HAP-1 (cell line): ENCODE data around the gene SRRM2.

Experiments used
- DNase-seq, 2 experiments: peaks; one replicate each; pipeline ENCODE4 v3.0.0-alpha.2; 2016 to 2020; ENCODE audit warnings: low spot score in 2 of 2
- H3K27me3 ChIP-seq: fragments of 250-450 bp; sonication (Bioruptor Pico); 2 replicates; pipeline ENCODE4 v1.5.1; 2020; ENCODE audit warnings: low read depth, mild to moderate bottlenecking, moderate library complexity
- H3K36me3 ChIP-seq: fragments of 250-450 bp; sonication (Bioruptor Pico); replicated peaks from 2 replicates; pipeline ENCODE4 v1.5.1; 2020; ENCODE audit warnings: mild to moderate bottlenecking
- H3K4me1 ChIP-seq: fragments of 250-450 bp; sonication (Bioruptor Pico); 2 replicates; pipeline ENCODE4 v1.5.1; 2020; ENCODE audit warnings: mild to moderate bottlenecking
- H3K4me3 ChIP-seq: fragments of 250-450 bp; sonication (Bioruptor Pico); 2 replicates; pipeline ENCODE4 v1.5.1; 2020; ENCODE audit warnings: mild to moderate bottlenecking, moderate library complexity
- H3K9me3 ChIP-seq: fragments of 250-450 bp; sonication (Bioruptor Pico); 2 replicates; pipeline ENCODE4 v1.5.1; 2020; ENCODE audit warnings: mild to moderate bottlenecking, moderate library complexity
- in situ Hi-C: fragments of 300-500 bp; cut with MboI; formaldehyde crosslinking; loops from 3 replicates; pipeline ENCODE4 v1.14.3; 2020; ENCODE audit warnings: low sequenced_read_pairs, inconsistent platforms, mixed read lengths

The SRRM2 gene

GRCh38 chr16:2786061-2786825 is 33.8 kb downstream of the SRRM2 start:
- DNase-seq, result no peak
- H3K36me3 ChIP-seq, result no peaks in the 10 kb centered on the region
- peaks cover 11% of the 10 kb centered on the region; the same call in 1 of the 2 replicates for H3K27me3 ChIP-seq
- no peaks in the 10 kb centered on the region for H3K4me1 ChIP-seq
- no peak overlapping the region for H3K4me3 ChIP-seq
- in situ Hi-C loops, result no loop called here
- no peaks in the 10 kb centered on the region for H3K9me3 ChIP-seq

- no peaks in the 10 kb centered on the region for H3K9me3 ChIP-seq
- no peak overlapping the region for H3K4me3 ChIP-seq
- no peak for DNase-seq
- peaks cover 11% of the 10 kb centered on the region; the same call in 1 of the 2 replicates for H3K27me3 ChIP-seq
- no peaks in the 10 kb centered on the region for H3K36me3 ChIP-seq
- in situ Hi-C loops, result no loop called here
- no peaks in the 10 kb centered on the region for H3K4me1 ChIP-seq
These were observed 34.4 kb downstream of the SRRM2 start for GRCh38 chr16:2786826-2787151.

GRCh38 chr16:2787406-2787805 is 35.0 kb downstream of the SRRM2 start, which contains the start of gene PRSS33:
Gene PRSS33 (minus strand): TSS chr16:2787560. CDS start chr16:2786547, 1,013 bp downstream.
- Histone ChIP-seq H3K4me3 (no peak within 1 kb of the TSS), H3K27me3 (peaks cover 11% of the 10 kb centered on the region; the same call in 1 of the 2 replicates), H3K4me1 (no peaks in the 10 kb centered on the region), H3K36me3 (no peaks in the 10 kb centered on the region), H3K9me3 (no peaks in the 10 kb centered on the region)
- no peak for DNase-seq
- in situ Hi-C loops, result no loop called here

GRCh38 chr16:2787961-2788360 is 35.5 kb downstream of the SRRM2 start:
- Histone ChIP-seq H3K36me3 (no peaks in the 10 kb centered on the region), H3K4me3 (no peak overlapping the region), H3K27me3 (peaks cover 11% of the 10 kb centered on the region; the same call in 1 of the 2 replicates), H3K9me3 (no peaks in the 10 kb centered on the region), H3K4me1 (no peaks in the 10 kb centered on the region)
- no peak for DNase-seq
- in situ Hi-C loops, result no loop called here

GRCh38 chr16:2790631-2791030 is 38.2 kb downstream of the SRRM2 start:
- Histone ChIP-seq H3K36me3 (no peaks in the 10 kb centered on the region), H3K4me1 (peaks cover 9% of the 10 kb centered on the region), H3K27me3 (peaks cover 11% of the 10 kb centered on the region; the same call in 1 of the 2 replicates), H3K4me3 (no peak overlapping the region), H3K9me3 (no peaks in the 10 kb centered on the region)
- DNase-seq, result no peak
- in situ Hi-C loops, result no loop called here

GRCh38 chr16:2791174-2791573 is 38.7 kb downstream of the SRRM2 start:
- Histone ChIP-seq H3K36me3 (no peaks in the 10 kb centered on the region), H3K9me3 (no peaks in the 10 kb centered on the region), H3K4me1 (peaks cover 9% of the 10 kb centered on the region), H3K4me3 (no peak overlapping the region), H3K27me3 (peaks cover 11% of the 10 kb centered on the region; the same call in 1 of the 2 replicates)
- in situ Hi-C loops, result no loop called here
- DNase-seq, result no peak

- H3K27me3 ChIP-seq, result peaks cover 7% of the 10 kb centered on the region; the same call in 1 of the 2 replicates
- no peak for DNase-seq
- no peaks in the 10 kb centered on the region for H3K36me3 ChIP-seq
- peaks cover 9% of the 10 kb centered on the region for H3K4me1 ChIP-seq
- no peak overlapping the region for H3K4me3 ChIP-seq
- H3K9me3 ChIP-seq, result no peaks in the 10 kb centered on the region
- in situ Hi-C loops, result no loop called here
These were observed 40.5 kb downstream of the SRRM2 start for GRCh38 chr16:2792940-2793339.

GRCh38 chr16:2795395-2796143 is 43.1 kb downstream of the SRRM2 start:
- in situ Hi-C loops, result no loop called here
- Histone ChIP-seq H3K27me3 (no peaks in the 10 kb centered on the region), H3K36me3 (no peaks in the 10 kb centered on the region), H3K9me3 (no peaks in the 10 kb centered on the region), H3K4me1 (peaks cover 9% of the 10 kb centered on the region), H3K4me3 (no peak overlapping the region)
- no peak for DNase-seq

- peaks cover 9% of the 10 kb centered on the region for H3K4me1 ChIP-seq
- H3K36me3 ChIP-seq, result no peaks in the 10 kb centered on the region
- DNase-seq, result no peak
- H3K27me3 ChIP-seq, result no peaks in the 10 kb centered on the region
- peaks cover 6% of the 10 kb centered on the region; the same call in 1 of the 2 replicates for H3K9me3 ChIP-seq
- no peak overlapping the region for H3K4me3 ChIP-seq
- in situ Hi-C loops, result no loop called here
These were observed 46.3 kb downstream of the SRRM2 start for GRCh38 chr16:2798723-2799204.

GRCh38 chr16:2799205-2799858 is 46.9 kb downstream of the SRRM2 start:
- Histone ChIP-seq H3K36me3 (no peaks in the 10 kb centered on the region), H3K4me1 (peaks cover 6% of the 10 kb centered on the region), H3K9me3 (peaks cover 6% of the 10 kb centered on the region; the same call in 1 of the 2 replicates), H3K4me3 (no peak overlapping the region), H3K27me3 (no peaks in the 10 kb centered on the region)
- DNase-seq, result no peak
- in situ Hi-C loops, result no loop called here

- no peak for DNase-seq
- Histone ChIP-seq H3K4me3 (no peak overlapping the region), H3K36me3 (no peaks in the 10 kb centered on the region), H3K4me1 (peaks cover under 1% of the 10 kb centered on the region), H3K9me3 (peaks cover 6% of the 10 kb centered on the region; the same call in 1 of the 2 replicates), H3K27me3 (no peaks in the 10 kb centered on the region)
- in situ Hi-C loops, result no loop called here
These were observed 47.4 kb downstream of the SRRM2 start for GRCh38 chr16:2799859-2800226.

GRCh38 chr16:2803545-2804195 is 51.2 kb downstream of the SRRM2 start:
- Histone ChIP-seq H3K4me3 (no peak overlapping the region), H3K36me3 (no peaks in the 10 kb centered on the region), H3K4me1 (no peaks in the 10 kb centered on the region), H3K27me3 (no peaks in the 10 kb centered on the region), H3K9me3 (peaks cover 6% of the 10 kb centered on the region; the same call in 1 of the 2 replicates)
- DNase-seq, result no peak
- in situ Hi-C loops, result no loop called here

- 0 out of 2 replicates have a peak, but pooled peaks cover 5% of the 10 kb centered on the region for H3K27me3 ChIP-seq
- H3K9me3 ChIP-seq, result peaks cover 6% of the 10 kb centered on the region; the same call in 1 of the 2 replicates
- no peak for DNase-seq
- in situ Hi-C loops, result no loop called here
- H3K36me3 ChIP-seq, result no peaks in the 10 kb centered on the region
- no peak overlapping the region for H3K4me3 ChIP-seq
- no peaks in the 10 kb centered on the region for H3K4me1 ChIP-seq
These were observed 52.3 kb downstream of the SRRM2 start for GRCh38 chr16:2804728-2805127.
